K562 (cell line): ENCODE measurements around the gene S100A3. TPM values are rescaled to one million over a fixed set of nuclear protein-coding genes. Genes with fewer than 3 reads are reported as not detected.

Experiments used
- ATAC-seq: fragments of 200-7000 bp; cut with Tn5 transposase; 3 replicates; pipeline ENCODE4 v1.9.1; 2020; ENCODE audit warnings: moderate library complexity
- BruUV-seq: library from RNA; stranded (reverse); fragments of 400-500 nt; replicated peaks from 2 replicates; lab custom pipeline; 2021; lab: Mats Ljungman, UMichigan
- CTCF ChIA-PET: fragments of 300-600 bp; formaldehyde crosslinking; extraction: SDS; loops from one replicate; lab custom pipeline; 2021; ENCODE audit warnings: low intra/inter-chr PET ratio; lab: Yijun Ruan, JAX
- POLR2A ChIA-PET: fragments of 300-600, 350-650 bp; sonication (Branson Sonifier 250); formaldehyde crosslinking; extraction: SDS; loops from one replicate; lab custom pipeline; 2021; ENCODE audit warnings: antibody characterized with exemption, inconsistent platforms; lab: Yijun Ruan, JAX
- DNase-seq, 4 experiments: peaks; one replicate each; pipeline versions ENCODE4 v3.0.0 to v3.0.0-alpha.2; 2011 to 2018; ENCODE audit warnings: low spot score in 3 of 4, mixed read lengths in 3 of 4; ENCODE audit errors: extremely low read depth in 1 of 4
- FAIRE-seq: peaks from 2 replicates; lab custom pipeline; 2011; peaks lifted over from hg19 to GRCh38; lab: Jason Lieb, UNC
- H2AFZ ChIP-seq: 2 replicates; pipeline ENCODE4 v1.6.0; 2011; ENCODE audit warnings: low read depth, low read length, control low read depth, inconsistent platforms
- H3K27ac ChIP-seq: fragments of 200-600 bp; 3 replicates; pipeline ENCODE4 v1.8.0; 2011; ENCODE audit warnings: low read depth, mild to moderate bottlenecking, control low read depth, inconsistent platforms, low read length, moderate library complexity, mixed read lengths; ENCODE audit errors: extremely low read depth
- H3K27me3 ChIP-seq, 2 experiments: fragments of 300-600 bp in 1 of 2; 2 replicates in 1 of 2; 3 replicates in 1 of 2; pipeline versions ENCODE4 v1.6.0 to v1.8.0; 2011; ENCODE audit warnings: inconsistent platforms in 2 of 2, low read length in 2 of 2, mild to moderate bottlenecking in 1 of 2, mixed read lengths in 1 of 2, moderate library complexity in 1 of 2; ENCODE audit not compliant: control insufficient read depth in 2 of 2, insufficient read depth in 2 of 2
- H3K36me3 ChIP-seq: fragments of 300-600 bp; 3 replicates; pipeline ENCODE4 v1.8.0; 2011; ENCODE audit warnings: mild to moderate bottlenecking, low read length, inconsistent platforms; ENCODE audit not compliant: control insufficient read depth, insufficient read depth
- H3K4me1 ChIP-seq, 2 experiments: fragments of 200-600 bp in 1 of 2; replicated peaks in 1 of 2; 2 replicates in 1 of 2; 3 replicates in 1 of 2; pipeline versions ENCODE4 v1.5.1 to v1.8.0; 2011; ENCODE audit warnings: inconsistent platforms in 2 of 2, low read length in 2 of 2, mild to moderate bottlenecking in 1 of 2, mixed read lengths in 1 of 2, moderate library complexity in 1 of 2; ENCODE audit not compliant: control insufficient read depth in 2 of 2, insufficient read depth in 2 of 2
- H3K4me2 ChIP-seq: 2 replicates; pipeline ENCODE4 v1.6.1; 2011; ENCODE audit warnings: low read length, control low read depth, inconsistent platforms, mixed read lengths; ENCODE audit not compliant: insufficient read depth
- H3K4me3 ChIP-seq: fragments of 200-600 bp; sonication (generic), shearing (Covaris generic); 2 replicates; pipeline ENCODE4 v1.5.1; 2016; ENCODE audit warnings: control low read depth, inconsistent platforms
- H3K79me2 ChIP-seq: fragments of 200-600 bp; 3 replicates; pipeline ENCODE4 v1.8.0; 2011; ENCODE audit warnings: low read length, inconsistent platforms; ENCODE audit not compliant: control insufficient read depth, insufficient read depth
- H3K9ac ChIP-seq, 2 experiments: 2 replicates each; pipeline versions ENCODE4 v1.6.0 to v1.6.1; 2011; ENCODE audit warnings: low read depth in 2 of 2, low read length in 2 of 2, control low read depth in 1 of 2, inconsistent platforms in 1 of 2, mild to moderate bottlenecking in 1 of 2, mixed read lengths in 1 of 2; ENCODE audit not compliant: insufficient read depth in 1 of 2
- H3K9me1 ChIP-seq: one replicate; pipeline ENCODE4 v1.6.0; 2011; ENCODE audit warnings: inconsistent platforms, mild to moderate bottlenecking, low read length, moderate library complexity; ENCODE audit not compliant: control insufficient read depth, insufficient read depth
- H3K9me3 ChIP-seq: replicated peaks from 2 replicates; pipeline ENCODE4 v1.5.1; 2011; ENCODE audit warnings: low read depth, low read length, inconsistent platforms; ENCODE audit not compliant: control insufficient read depth, insufficient read depth
- H4K20me1 ChIP-seq: replicated peaks from 2 replicates; pipeline ENCODE4 v1.6.1; 2011; ENCODE audit warnings: low read length, inconsistent platforms, mixed read lengths; ENCODE audit not compliant: control insufficient read depth, insufficient read depth
- DEAF1 ChIP-seq: fragments of 450-650 bp; formaldehyde crosslinking; IDR thresholded peaks from 2 replicates; pipeline ENCODE4 v1.4.0; 2020; ENCODE audit warnings: mild to moderate bottlenecking, moderate library complexity
- E2F6 ChIP-seq, 2 experiments: IDR thresholded peaks; 2 replicates each; pipeline ENCODE4 v1.6.1; 2011; ENCODE audit warnings: borderline replicate concordance in 1 of 2, control low read depth in 1 of 2, low read depth in 1 of 2, low read length in 1 of 2, mild to moderate bottlenecking in 1 of 2, mixed read lengths in 1 of 2, moderate library complexity in 1 of 2; ENCODE audit not compliant: insufficient read depth in 1 of 2, insufficient read length in 1 of 2, poor library complexity in 1 of 2, severe bottlenecking in 1 of 2; ENCODE audit errors: extremely low read depth in 1 of 2
- L3MBTL2 ChIP-seq: fragments of 450-650 bp; IDR thresholded peaks from 2 replicates; pipeline ENCODE4 v1.6.1; 2016; ENCODE audit warnings: mild to moderate bottlenecking, moderate library complexity
- RAD51 ChIP-seq: fragments of 450-650 bp; IDR thresholded peaks from 2 replicates; pipeline ENCODE4 v1.7.1; 2016; ENCODE audit warnings: low read depth, mild to moderate bottlenecking, borderline replicate concordance
- SREBF1 ChIP-seq: fragments of 150-350 bp; IDR thresholded peaks from 2 replicates; pipeline ENCODE4 v1.6.1; 2014; ENCODE audit warnings: antibody characterized with exemption, low read depth, low read length, borderline replicate concordance
- TCF15 ChIP-seq: fragments of 250-450 bp; sonication (Bioruptor Pico); IDR thresholded peaks from 2 replicates; pipeline ENCODE4 v1.8.0; 2022; ENCODE audit warnings: moderate library complexity, mild to moderate bottlenecking, inconsistent platforms
- WGBS: fragments of 100-300 bp; shearing (Covaris generic); methylation state at CpG from one replicate; pipeline ENCODE4 v1.1.6; 2016; ENCODE audit warnings: low coverage, mixed read lengths; ENCODE audit not compliant: insufficient coverage; ENCODE audit errors: missing lambda C conversion rate; 5-methylcytosine and 5-hydroxymethylcytosine counted together
- in situ Hi-C: fragments of 300-500 bp; cut with MboI; formaldehyde crosslinking; loops from 4 replicates; pipeline ENCODE4 v1.15.0; 2018; ENCODE audit warnings: inconsistent platforms, mixed read lengths
- intact Hi-C: fragments of 100-400 bp; cut with micrococcal nuclease; formaldehyde crosslinking; loops from 2 replicates; pipeline ENCODE4 v1.14.2; 2022
- polyA plus RNA-seq, 8 experiments: library from polyadenylated mRNA; depleted of rRNA in 4 of 8; stranded (reverse) in 5 of 8; unstranded in 3 of 8; fragments of >200 nt; fragmentation: Nextera tagmentation in 2 of 8; fragmentation: Illumina TruSeq in 1 of 8; extraction: Ambion mirVana in 2 of 8; extraction: Trizol in 1 of 8; gene quantifications; 2 replicates each; pipeline versions ENCODE4 v1.2.1 to v1.2.3, GENCODE V29; 2011 to 2014; ENCODE audit warnings: inconsistent platforms in 1 of 8, missing spikeins in 1 of 8
- total RNA-seq, 7 experiments: library from RNA; depleted of rRNA in 6 of 7; stranded (reverse); fragments of >200 nt in 6 of 7; fragmentation: Illumina TruSeq in 2 of 7; extraction: Trizol in 2 of 7; gene quantifications; 2 replicates each; pipeline versions ENCODE4 v1.2.1 to v1.2.3, GENCODE V29; 2011 to 2021; ENCODE audit warnings: low replicate concordance in 1 of 7

Gene S100A3
- total and polyA plus RNA-seq, 9 of the 15 experiments (the other 6 are each of a cell fraction or from before 2014, with no cell fraction given) = 0.08 to 1.7 (median 0.18) TPM; not detected in 4

GRCh38 chr1:153507926-153508583 is 41.0 kb downstream of the S100A3 start:
- Histone ChIP-seq H3K4me1 (peaks cover 0 to 9% of the 10 kb centered on the region in 2 experiments; a peak in 2 of 5 replicates), H4K20me1 (no peaks in the 10 kb centered on the region), H3K4me2 (no peak overlapping the region), H3K4me3 (no peak overlapping the region), H3K27ac (no peak overlapping the region), H3K36me3 (no peaks in the 10 kb centered on the region), H3K9me3 (no peaks in the 10 kb centered on the region), H3K9ac (0 out of 4 replicates have a peak overlapping the region, but pooled peaks of 1 of the 2 experiments have one; percentile 17), H2AFZ (no peak overlapping the region), H3K27me3 (no peaks in the 10 kb centered on the region), H3K79me2 (no peaks in the 10 kb centered on the region)
- FAIRE-seq = no peak
- intact Hi-C loops = no loop called here
- DNase-seq = no peak
- ATAC-seq = no peak
- in situ Hi-C loops = loop anchor here (5.0 to 10.0 kb wide), 2 partner anchors 156 to 477 kb away; partner anchors contain the start of gene RAB13
- POLR2A ChIA-PET = interaction anchor here (0.5 to 0.8 kb wide), 4 partner anchors 13 to 151 kb away, joined by 3 to 5 read pairs (median 4); partner anchors contain the start of genes S100A5 and SNAPIN
- BruUV-seq = no TSS peak
- CTCF ChIA-PET = interaction anchor here (0.9 to 4.6 kb wide), 2 partner anchors 59 to 479 kb away, joined by 3 to 58 read pairs; partner anchors contain the start of gene S100A2
- 75% methylated on average over 6 of the region's 11 CpGs for WGBS
- peak; percentile 21 to 45 for TF ChIP-seq E2F6 (IDR thresholded peaks at IDR 0.05; ENCODE audit: borderline replicate concordance in 1 of 2, extremely low read depth in 1 of 2, insufficient read depth in 1 of 2, insufficient read length in 1 of 2, low read depth in 1 of 2, low read length in 1 of 2, poor library complexity in 1 of 2, severe bottlenecking in 1 of 2)
- no peak for TF ChIP-seq TCF15 (CRISPR knock-in tag)
- TF ChIP-seq DEAF1 (CRISPR knock-in tag) = no peak
- TF ChIP-seq RAD51 = no peak
- TF ChIP-seq L3MBTL2 = peak; percentile 48
- TF ChIP-seq SREBF1 = no peak
- TF ChIP-seq, all 486 proteins: peak for 2
- H3K9me1 ChIP-seq = no peaks in the 10 kb centered on the region
